Measurements from ENCODE around the gene ASRGL1. TPM values are rescaled to one million over a fixed set of nuclear protein-coding genes. Genes with fewer than 3 reads are reported as not detected.

Gene ASRGL1
- total RNA-seq, 1 experiment from 2014 or later: 31.1 TPM

GRCh38 chr11:62394825-62395538 is 57.7 kb downstream of the ASRGL1 start:
- no CpG with 5 or more reads among the region's 14 CpGs for WGBS (ENCODE audit: extremely low coverage, insufficient read length, low lambda C conversion rate)
- H4K5ac ChIP-seq (ENCODE audit: insufficient read length, low read depth, low read length): no peak overlapping the region
- H2AK5ac ChIP-seq (ENCODE audit: insufficient read length, low read length): no peak overlapping the region
- no peaks in the 10 kb centered on the region for H4K20me1 ChIP-seq (ENCODE audit: control insufficient read depth, insufficient read depth, insufficient read length)
- H4K8ac ChIP-seq (replicated peaks; ENCODE audit: insufficient read length, low read depth, low read length): no peak overlapping the region
- H3K27me3 Mint-ChIP-seq (ENCODE audit: low read depth): no peaks in the 10 kb centered on the region
- no peaks in the 10 kb centered on the region for H3K9me3 Mint-ChIP-seq
- no peak overlapping the region; a peak in 2 of 7 replicates for H3K27ac Mint-ChIP-seq
- H3K27ac ChIP-seq (ENCODE audit: insufficient read length, low read depth, low read length): no peak overlapping the region
- DNase-seq: peak; percentile 83
- no peaks in the 10 kb centered on the region for H3K27me3 ChIP-seq (ENCODE audit: insufficient read depth, low read length)
- peaks cover 6% of the 10 kb centered on the region for H3K23me2 ChIP-seq (ENCODE audit: insufficient read length, low read depth, low read length, poor library complexity, severe bottlenecking)
- TF ChIP-seq, protein P1, sequence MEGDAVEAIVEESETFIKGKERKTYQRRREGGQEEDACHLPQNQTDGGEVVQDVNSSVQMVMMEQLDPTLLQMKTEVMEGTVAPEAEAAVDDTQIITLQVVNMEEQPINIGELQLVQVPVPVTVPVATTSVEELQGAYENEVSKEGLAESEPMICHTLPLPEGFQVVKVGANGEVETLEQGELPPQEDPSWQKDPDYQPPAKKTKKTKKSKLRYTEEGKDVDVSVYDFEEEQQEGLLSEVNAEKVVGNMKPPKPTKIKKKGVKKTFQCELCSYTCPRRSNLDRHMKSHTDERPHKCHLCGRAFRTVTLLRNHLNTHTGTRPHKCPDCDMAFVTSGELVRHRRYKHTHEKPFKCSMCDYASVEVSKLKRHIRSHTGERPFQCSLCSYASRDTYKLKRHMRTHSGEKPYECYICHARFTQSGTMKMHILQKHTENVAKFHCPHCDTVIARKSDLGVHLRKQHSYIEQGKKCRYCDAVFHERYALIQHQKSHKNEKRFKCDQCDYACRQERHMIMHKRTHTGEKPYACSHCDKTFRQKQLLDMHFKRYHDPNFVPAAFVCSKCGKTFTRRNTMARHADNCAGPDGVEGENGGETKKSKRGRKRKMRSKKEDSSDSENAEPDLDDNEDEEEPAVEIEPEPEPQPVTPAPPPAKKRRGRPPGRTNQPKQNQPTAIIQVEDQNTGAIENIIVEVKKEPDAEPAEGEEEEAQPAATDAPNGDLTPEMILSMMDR (conservative IDR thresholded peaks at IDR 0.05): peak; percentile 84
- H3K4me1 Mint-ChIP-seq: peaks cover 9 to 38% of the 10 kb centered on the region in 2 experiments
- no peaks in the 10 kb centered on the region for H3K79me1 ChIP-seq (ENCODE audit: insufficient read depth, low read depth, low read length, poor library complexity, severe bottlenecking)
- H3K4me2 ChIP-seq (ENCODE audit: insufficient read depth, insufficient read length, low read length): peak overlapping the region; percentile 50
- H3K9me3 ChIP-seq (ENCODE audit: control insufficient read depth, low read depth, low read length): no peaks in the 10 kb centered on the region
- H3K56ac ChIP-seq (ENCODE audit: insufficient read length, low read depth, low read length): no peak overlapping the region
- H3K14ac ChIP-seq (ENCODE audit: insufficient read depth, low read length): peak overlapping the region; percentile 92
- H2BK20ac ChIP-seq (ENCODE audit: low read depth, low read length, poor library complexity, severe bottlenecking): no peak overlapping the region
- no peak overlapping the region for H2BK12ac ChIP-seq (ENCODE audit: insufficient read length, low read depth, low read length)
- no peak overlapping the region for H3K9ac ChIP-seq (ENCODE audit: extremely low read depth, insufficient read length, low read length)
- no peak overlapping the region for H2BK120ac ChIP-seq (ENCODE audit: low read depth, low read length, poor library complexity, severe bottlenecking)
- H2AFZ ChIP-seq (ENCODE audit: low read length): no peak overlapping the region
- no peak overlapping the region for H4K91ac ChIP-seq (ENCODE audit: insufficient read length, low read depth, low read length)
- H3K23ac ChIP-seq (ENCODE audit: insufficient read length, low read depth, low read length): no peak overlapping the region
- no peak overlapping the region for H2BK15ac ChIP-seq (ENCODE audit: low read depth, low read length)
- H2BK5ac ChIP-seq (ENCODE audit: insufficient read length, low read length): no peak overlapping the region
- peaks cover 4% of the 10 kb centered on the region; the same call in 1 of the 2 replicates for H3K4me1 ChIP-seq (ENCODE audit: insufficient read depth, low read length)
- peak overlapping the region; percentile 55 to 70 for H3K4me3 Mint-ChIP-seq
- H3K79me2 ChIP-seq (ENCODE audit: insufficient read depth, low read length): no peaks in the 10 kb centered on the region
- no peak overlapping the region for H3T11ph ChIP-seq (ENCODE audit: low read length)
- H3K4ac ChIP-seq (ENCODE audit: low read depth, low read length): no peak overlapping the region
- peak overlapping the region; percentile 73 for H3K18ac ChIP-seq (ENCODE audit: insufficient read length, low read depth, low read length)
- H3K36me3 Mint-ChIP-seq (ENCODE audit: insufficient read depth in 1 of 3, low read depth in 3 of 3): no peaks in the 10 kb centered on the region
